Epithelial cell of proximal tubule (primary cell): ENCODE results near the gene SPTAN1. TPM values are rescaled to one million over a fixed set of nuclear protein-coding genes. Genes with fewer than 3 reads are reported as not detected.

ENCODE experiments used
- DNase-seq: peaks from one replicate; pipeline ENCODE4 v3.0.0-alpha.2; 2011; ENCODE audit warnings: low read depth
- H3K4me3 ChIP-seq: 2 replicates; pipeline ENCODE4 v1.5.1; 2011; ENCODE audit warnings: low read depth, mild to moderate bottlenecking, low read length
- total RNA-seq: library from RNA; depleted of rRNA; stranded (reverse); fragments of >200 nt; gene quantifications from 2 replicates; pipeline ENCODE4 v1.2.3, GENCODE V29; 2015
- TF ChIP-seq, protein P1 (sequence below): conservative IDR thresholded peaks from 2 replicates; pipeline ENCODE4 v1.5.1; 2012; ENCODE audit warnings: low read depth, mild to moderate bottlenecking, low read length

SPTAN1 gene
- total RNA-seq, 1 donor from 2014 or later = 193 TPM

DNA sequence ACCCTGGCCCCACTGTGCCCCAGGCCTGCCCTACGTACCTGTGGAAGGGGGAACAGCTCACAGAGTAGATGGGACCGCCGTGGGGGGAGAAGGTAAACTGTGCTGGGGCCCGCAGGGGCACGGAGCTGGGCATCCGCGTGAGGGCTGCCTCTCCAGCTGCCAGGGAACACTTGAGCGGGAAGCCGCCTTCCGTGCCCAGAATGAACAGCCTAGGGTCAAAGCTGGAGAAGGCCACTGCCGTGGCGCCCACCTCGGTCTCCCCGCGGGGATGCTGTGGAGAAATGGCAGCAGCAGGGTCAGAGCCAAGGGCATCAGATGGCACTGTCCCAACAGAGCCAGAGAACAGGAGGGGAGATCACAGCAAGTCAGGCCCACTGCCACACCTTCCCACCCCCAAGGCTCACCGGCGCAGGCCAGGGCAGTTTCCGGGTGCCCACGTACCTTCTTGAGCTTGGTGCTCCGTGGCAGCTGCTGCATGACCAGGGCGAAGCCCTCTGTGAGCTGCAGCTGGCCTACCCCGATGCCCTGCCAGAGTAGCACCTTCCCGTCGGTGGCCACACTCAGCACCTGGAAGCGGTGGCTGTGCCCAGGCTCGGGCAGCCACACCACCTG is 82.4 kb downstream of the SPTAN1 start:
- DNase-seq = no peak
- TF ChIP-seq, protein P1, sequence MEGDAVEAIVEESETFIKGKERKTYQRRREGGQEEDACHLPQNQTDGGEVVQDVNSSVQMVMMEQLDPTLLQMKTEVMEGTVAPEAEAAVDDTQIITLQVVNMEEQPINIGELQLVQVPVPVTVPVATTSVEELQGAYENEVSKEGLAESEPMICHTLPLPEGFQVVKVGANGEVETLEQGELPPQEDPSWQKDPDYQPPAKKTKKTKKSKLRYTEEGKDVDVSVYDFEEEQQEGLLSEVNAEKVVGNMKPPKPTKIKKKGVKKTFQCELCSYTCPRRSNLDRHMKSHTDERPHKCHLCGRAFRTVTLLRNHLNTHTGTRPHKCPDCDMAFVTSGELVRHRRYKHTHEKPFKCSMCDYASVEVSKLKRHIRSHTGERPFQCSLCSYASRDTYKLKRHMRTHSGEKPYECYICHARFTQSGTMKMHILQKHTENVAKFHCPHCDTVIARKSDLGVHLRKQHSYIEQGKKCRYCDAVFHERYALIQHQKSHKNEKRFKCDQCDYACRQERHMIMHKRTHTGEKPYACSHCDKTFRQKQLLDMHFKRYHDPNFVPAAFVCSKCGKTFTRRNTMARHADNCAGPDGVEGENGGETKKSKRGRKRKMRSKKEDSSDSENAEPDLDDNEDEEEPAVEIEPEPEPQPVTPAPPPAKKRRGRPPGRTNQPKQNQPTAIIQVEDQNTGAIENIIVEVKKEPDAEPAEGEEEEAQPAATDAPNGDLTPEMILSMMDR = no peak
- no peak overlapping the region for H3K4me3 ChIP-seq

DNA sequence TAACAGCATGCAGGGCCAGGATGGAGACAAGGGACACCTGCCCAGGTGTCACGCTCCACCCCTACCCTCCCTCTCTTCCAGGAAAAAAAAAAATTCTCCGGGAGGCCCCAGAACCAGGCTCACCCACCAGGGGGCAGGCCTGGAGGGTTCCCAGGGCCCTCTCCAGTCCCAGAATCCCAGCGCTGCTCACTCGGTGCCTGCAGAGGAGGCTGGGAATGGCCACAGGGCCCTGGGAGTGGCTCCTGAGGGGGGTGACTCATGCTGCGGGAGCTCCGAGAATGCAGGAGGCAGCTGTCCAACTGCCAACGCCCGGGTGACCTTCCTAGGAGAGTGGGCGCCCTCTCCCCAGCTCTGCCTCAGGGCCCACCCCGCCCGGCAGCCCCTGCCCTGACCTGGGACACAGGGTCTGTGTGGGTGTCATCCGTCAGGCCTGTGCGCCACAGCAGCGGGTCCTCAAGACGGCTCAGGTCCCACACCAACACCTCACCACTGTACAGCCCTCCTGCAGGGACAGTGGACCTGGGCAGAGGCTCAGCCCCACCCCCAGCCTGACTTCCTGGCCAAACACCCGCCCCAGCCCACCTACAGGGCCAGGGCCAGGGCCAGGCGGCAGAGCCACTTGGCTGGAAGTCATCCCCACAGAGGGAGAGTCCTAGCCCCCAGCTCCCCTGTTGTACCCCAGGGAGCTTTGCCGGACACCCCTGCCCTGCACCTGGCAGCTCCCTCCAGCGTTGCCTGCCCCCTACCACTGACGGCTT is 83.1 kb downstream of the SPTAN1 start:
- DNase-seq = peak; percentile 61
- TF ChIP-seq, protein P1 = peak; percentile 85
- H3K4me3 ChIP-seq = peak overlapping the region; percentile 34

DNA sequence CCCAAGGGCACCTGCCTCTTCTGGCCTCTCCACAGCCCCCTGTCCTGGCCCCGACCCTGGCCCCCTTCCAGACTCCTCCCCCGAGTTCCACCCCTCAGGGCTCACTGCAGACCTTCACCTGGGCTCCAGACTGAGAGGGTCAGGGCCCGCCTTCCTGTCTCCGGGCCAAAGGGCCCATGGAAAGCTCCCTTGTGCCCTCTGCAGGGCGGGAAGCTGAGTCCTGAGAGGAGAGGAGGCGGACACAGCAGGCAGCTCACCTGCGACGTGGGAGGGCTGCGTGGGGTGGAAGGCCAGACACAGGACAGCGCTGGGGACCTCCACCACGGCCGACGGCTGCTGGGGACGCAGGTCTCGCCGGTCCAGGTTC is 83.6 kb downstream of the SPTAN1 start:
- peak overlapping the region; percentile 34 for H3K4me3 ChIP-seq
- TF ChIP-seq, protein P1 = peak; percentile 49

DNA sequence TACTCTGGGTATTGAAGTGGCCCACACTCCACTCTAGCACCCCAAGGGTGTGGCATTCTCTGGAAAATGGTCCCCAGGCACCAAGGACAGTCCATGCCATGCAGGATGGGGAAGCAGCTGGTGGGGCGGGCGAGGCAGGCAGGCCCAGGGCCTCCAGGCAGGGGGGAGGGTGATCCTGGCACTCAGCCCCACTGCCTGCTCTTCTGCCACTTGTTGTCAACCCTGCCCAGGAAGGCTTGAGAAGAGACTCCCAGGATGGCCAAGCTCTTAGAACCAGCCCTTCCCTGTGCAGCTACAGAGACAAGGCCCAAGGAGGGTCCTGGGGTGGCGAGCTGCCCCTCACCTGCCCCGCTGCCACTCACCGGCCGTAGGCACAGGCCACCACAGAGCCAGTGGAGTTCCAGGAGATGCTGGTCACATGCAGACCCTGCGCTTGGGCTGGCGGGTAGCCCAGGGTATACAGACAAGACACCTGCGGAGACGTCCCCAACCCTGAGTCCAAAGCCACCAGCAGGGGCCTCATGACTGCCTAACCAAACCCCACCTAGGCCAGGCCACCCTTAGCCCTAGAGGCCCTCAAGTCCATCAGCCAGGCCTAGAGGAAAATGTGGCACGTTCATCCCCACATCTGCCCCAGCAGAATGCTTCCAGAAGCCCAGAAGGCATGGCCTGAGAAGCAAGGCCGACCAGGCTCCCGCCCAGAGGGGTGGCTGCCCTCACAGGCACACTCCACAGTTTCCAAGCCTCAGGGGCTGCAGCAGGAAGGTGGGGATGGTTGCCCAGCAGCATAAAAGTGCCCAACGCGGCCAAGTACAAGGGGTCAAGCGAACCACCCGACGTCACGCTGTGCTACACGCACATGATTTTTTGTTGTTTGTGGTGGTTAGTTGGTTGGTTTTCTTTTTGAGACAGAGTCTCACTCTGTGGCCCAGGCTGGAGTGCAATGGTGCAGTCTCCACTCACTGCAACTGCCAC is 84.5 kb downstream of the SPTAN1 start:
- no peak for DNase-seq
- TF ChIP-seq, protein P1 = no peak
- H3K4me3 ChIP-seq = no peak overlapping the region

More for the DNA sequence above, 83.6 kb downstream of the SPTAN1 start:
- no peak for DNase-seq

DNA sequence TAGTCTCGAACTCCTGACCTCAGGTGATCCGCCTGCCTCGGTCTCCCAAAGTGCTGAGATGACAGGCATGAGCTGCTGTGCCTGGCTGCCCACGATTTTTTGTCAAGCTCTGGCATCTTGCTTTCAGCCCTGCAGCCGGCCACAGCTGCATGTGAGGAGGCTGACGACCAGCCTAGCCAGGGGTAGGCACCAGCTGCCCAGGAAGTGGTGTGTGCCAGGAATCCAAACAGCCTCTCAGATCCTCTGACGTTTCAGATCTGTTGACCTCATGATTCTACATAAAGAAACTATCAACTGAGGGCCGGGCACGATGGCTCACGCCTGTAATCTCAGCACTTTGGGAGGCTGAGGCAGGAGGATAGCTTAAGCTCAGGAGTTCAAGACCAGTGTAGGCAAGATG is 85.3 kb downstream of the SPTAN1 start:
- TF ChIP-seq, protein P1 = no peak
- no peak for DNase-seq
- no peak overlapping the region for H3K4me3 ChIP-seq

DNA sequence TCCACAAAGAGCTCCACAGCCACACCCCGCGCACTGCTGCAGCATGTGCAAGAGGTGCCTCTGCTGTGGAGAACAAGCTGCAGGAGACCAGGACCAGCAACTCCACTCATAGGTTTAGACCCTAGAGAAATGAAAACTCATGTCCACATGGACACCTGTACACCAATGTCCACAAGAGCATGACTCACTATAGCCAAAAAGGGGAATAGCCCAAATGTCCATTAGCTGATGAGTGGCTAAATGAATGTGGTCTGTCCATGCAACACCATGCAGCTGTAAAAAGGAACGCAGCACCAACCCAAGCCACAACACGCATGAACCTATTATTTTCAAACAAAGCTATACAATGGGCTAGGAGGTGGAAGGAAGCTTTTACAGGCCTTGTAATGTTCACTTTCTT is 86.2 kb downstream of the SPTAN1 start:
- no peak for DNase-seq
- no peak overlapping the region for H3K4me3 ChIP-seq
- TF ChIP-seq, protein P1 = no peak
